Spleen (tissue), 7 donors: ENCODE measurements around the gene CNDP2.

ENCODE experiments used
- CTCF ChIP-seq, 11 experiments: fragments of 200-600 bp in 7 of 11; fragments of 450-650 bp in 4 of 11; sonication (generic) in 4 of 11; IDR thresholded peaks in 8 of 11; conservative IDR thresholded peaks in 3 of 11; 1 replicate in 7 of 11; 2 replicates in 4 of 11; pipeline versions ENCODE4 v1.4.0 to v1.8.0; 2016 to 2021; ENCODE audit warnings: antibody characterized with exemption in 11 of 11, inconsistent platforms in 4 of 11, mild to moderate bottlenecking in 1 of 11
- POLR2A ChIP-seq, 3 donors: fragments of 450-650 bp; IDR thresholded peaks; one replicate each; pipeline ENCODE4 v1.5.1; 2017; ENCODE audit warnings: antibody characterized with exemption in 3 of 3, mild to moderate bottlenecking in 1 of 3
- POLR2AphosphoS5 ChIP-seq, 3 donors: sonication (generic); formaldehyde crosslinking; IDR thresholded peaks; one replicate each; pipeline ENCODE4 v1.5.1; 2017; ENCODE audit warnings: antibody characterized with exemption in 3 of 3
- donor health status: DM: no; HTN: no; CAD: no; lungs with moderate emphysema.
- donor health status: DM: no; HTN: no; CAD: no.
- donor health status: DM: no; HTN: no; CAD: no.

GRCh38 chr18:74516271-74517235 lies 20.4 kb downstream of the CNDP2 start:
- no peak for TF ChIP-seq POLR2A (IDR thresholded peaks at IDR 0.05)
- no peak for TF ChIP-seq CTCF (IDR thresholded peaks at IDR 0.05 in 8 of 11, conservative IDR thresholded peaks at IDR 0.05 in 3 of 11)
- TF ChIP-seq POLR2AphosphoS5 (IDR thresholded peaks at IDR 0.05) = peak in 1 of 3 donors; percentile 11
